Tongue (tissue), 2 donors: ENCODE measurements around the gene SNAPIN. TPM values are rescaled to one million over a fixed set of nuclear protein-coding genes. Genes with fewer than 3 reads are reported as not detected.
A peak's percentile ranks its signal among the peaks of the same experiment; 100 is the strongest.
"Not testable (repeated sequence)": the region's sequence is repeated elsewhere in the genome, so short reads cannot be mapped to it uniquely, and the experiment has no call there.

ENCODE experiments used
- DNase-seq: peaks from one replicate; pipeline ENCODE4 v3.0.0-alpha.2; 2015
- total RNA-seq: library from RNA; depleted of rRNA; stranded (reverse); fragments of >200 nt; gene quantifications from one replicate; pipeline ENCODE4 v1.2.3, GENCODE V29; 2014

The SNAPIN gene
- total RNA-seq, 1 donor from 2014 or later: 64.9 TPM

- peak; percentile 93 for DNase-seq
These were observed 31.4 kb upstream of the SNAPIN start, which contains the start of gene S100A13 for GRCh38 chr1:153626904-153627714. S100A13 (minus strand) TSS chr1:153627505; CDS start chr1:153626472, 1,033 bp downstream.

GRCh38 chr1:153627715-153628626 is 30.5 kb upstream of the SNAPIN start, which contains the start of gene S100A1:
S100A1 (plus strand) TSS chr1:153628434; CDS start chr1:153630522, 2,088 bp downstream.
- no peak for DNase-seq

GRCh38 chr1:153628638-153629342 is 29.7 kb upstream of the SNAPIN start:
- DNase-seq: no peak

GRCh38 chr1:153629343-153629665 is 29.2 kb upstream of the SNAPIN start:
- no peak for DNase-seq

GRCh38 chr1:153629971-153630370 is 28.5 kb upstream of the SNAPIN start:
- no peak for DNase-seq

- no peak for DNase-seq
These were observed 28.1 kb upstream of the SNAPIN start for GRCh38 chr1:153630384-153630783.

- DNase-seq: no peak
These were observed 27.2 kb upstream of the SNAPIN start for GRCh38 chr1:153631047-153632022.

GRCh38 chr1:153633161-153633753 is 25.2 kb upstream of the SNAPIN start:
- DNase-seq: no peak

- peak; percentile 99 for DNase-seq
These were observed 24.5 kb upstream of the SNAPIN start, which contains the start of gene CHTOP for GRCh38 chr1:153633754-153634665. CHTOP (plus strand) TSS chr1:153634066; CDS start chr1:153636589, 2,523 bp downstream.

- no peak for DNase-seq
These were observed 22.6 kb upstream of the SNAPIN start for GRCh38 chr1:153635872-153636271.

- DNase-seq: no peak
These were observed 22.2 kb upstream of the SNAPIN start for GRCh38 chr1:153636312-153636711.

GRCh38 chr1:153638261-153638660 is 20.2 kb upstream of the SNAPIN start:
- DNase-seq: no peak

- no peak for DNase-seq
These were observed 19.2 kb upstream of the SNAPIN start for GRCh38 chr1:153639280-153639679.

- DNase-seq: not testable (repeated sequence)
These were observed 18.3 kb upstream of the SNAPIN start for GRCh38 chr1:153640213-153640612.

GRCh38 chr1:153640861-153641260 is 17.6 kb upstream of the SNAPIN start:
- no peak for DNase-seq

- no peak for DNase-seq
These were observed 16.3 kb upstream of the SNAPIN start for GRCh38 chr1:153642161-153642560.

- no peak for DNase-seq
These were observed 15.4 kb upstream of the SNAPIN start for GRCh38 chr1:153643100-153643499.

- DNase-seq: no peak
These were observed 14.7 kb upstream of the SNAPIN start for GRCh38 chr1:153643816-153644215.

GRCh38 chr1:153646672-153647345 is 11.7 kb upstream of the SNAPIN start:
- DNase-seq: no peak
